Measurements from ENCODE around the gene NDUFB5. TPM values are rescaled to one million over a fixed set of nuclear protein-coding genes. Genes with fewer than 3 reads are reported as not detected.

The NDUFB5 gene
- total RNA-seq, 1 donor from 2014 or later: 93.9 TPM

- no peaks in the 10 kb centered on the region for H3K27me3 ChIP-seq (ENCODE audit: low read depth)
- no peak for TF ChIP-seq CTCF (IDR thresholded peaks at IDR 0.05)
- ATAC-seq: peak; percentile 86 to 90
- H3K4me3 ChIP-seq: peak overlapping the region; percentile 83
- intact Hi-C loops (cut with DNase I): no loop called here
- H3K36me3 ChIP-seq: no peaks in the 10 kb centered on the region
- H3K27ac ChIP-seq: peak overlapping the region; percentile 92
- peak; percentile 84 for DNase-seq
- no peaks in the 10 kb centered on the region for H3K9me3 ChIP-seq
- peaks cover 19% of the 10 kb centered on the region for H3K4me1 ChIP-seq
These were observed 48.7 kb downstream of the NDUFB5 start for GRCh38 chr3:179653096-179653797.

GRCh38 chr3:179655236-179655635 lies 50.6 kb downstream of the NDUFB5 start:
- peaks cover 19% of the 10 kb centered on the region for H3K4me1 ChIP-seq
- DNase-seq (no peak), ATAC-seq (no peak)
- no peaks in the 10 kb centered on the region for H3K36me3 ChIP-seq
- intact Hi-C loops (cut with DNase I): no loop called here
- H3K4me3 ChIP-seq: no peak overlapping the region
- H3K27ac ChIP-seq: no peak overlapping the region
- no peaks in the 10 kb centered on the region for H3K27me3 ChIP-seq (ENCODE audit: low read depth)
- no peaks in the 10 kb centered on the region for H3K9me3 ChIP-seq
- TF ChIP-seq CTCF (IDR thresholded peaks at IDR 0.05): no peak

GRCh38 chr3:179658606-179659005 lies 54.0 kb downstream of the NDUFB5 start:
- H3K27me3 ChIP-seq (ENCODE audit: low read depth): no peaks in the 10 kb centered on the region
- H3K9me3 ChIP-seq: no peaks in the 10 kb centered on the region
- DNase-seq: no peak
- no peak for TF ChIP-seq CTCF (IDR thresholded peaks at IDR 0.05)
- intact Hi-C loops (cut with DNase I): no loop called here
- no peak for ATAC-seq
- peaks cover 18% of the 10 kb centered on the region for H3K4me1 ChIP-seq
- no peaks in the 10 kb centered on the region for H3K36me3 ChIP-seq
- no peak overlapping the region for H3K4me3 ChIP-seq
- no peak overlapping the region for H3K27ac ChIP-seq

GRCh38 chr3:179660872-179661271 lies 56.3 kb downstream of the NDUFB5 start:
- DNase-seq (no peak), ATAC-seq (no peak)
- Histone ChIP-seq H3K27ac (no peak overlapping the region), H3K9me3 (no peaks in the 10 kb centered on the region), H3K27me3 (ENCODE audit: low read depth) (no peaks in the 10 kb centered on the region), H3K36me3 (no peaks in the 10 kb centered on the region), H3K4me3 (no peak overlapping the region), H3K4me1 (peaks cover 9% of the 10 kb centered on the region)
- intact Hi-C loops (cut with DNase I): no loop called here
- TF ChIP-seq CTCF (IDR thresholded peaks at IDR 0.05): no peak

- ATAC-seq (no peak), DNase-seq (no peak)
- Histone ChIP-seq H3K4me1 (peaks cover 18% of the 10 kb centered on the region), H3K4me3 (no peak overlapping the region), H3K27ac (no peak overlapping the region), H3K27me3 (ENCODE audit: low read depth) (no peaks in the 10 kb centered on the region), H3K9me3 (no peaks in the 10 kb centered on the region), H3K36me3 (no peaks in the 10 kb centered on the region)
- TF ChIP-seq CTCF (IDR thresholded peaks at IDR 0.05): no peak
- intact Hi-C loops (cut with DNase I): no loop called here
These were observed 57.2 kb downstream of the NDUFB5 start for GRCh38 chr3:179661777-179662176.
